HepG2 (cell line): Measurements from ENCODE around the gene THBD.
"Not testable (repeated sequence)": the region's sequence is repeated elsewhere in the genome, so short reads cannot be mapped to it uniquely, and the experiment has no call there.

Experiments
- ATM ChIP-seq: fragments of 450-650 bp; IDR thresholded peaks from 2 replicates; pipeline ENCODE4 v1.7.1; 2017; ENCODE audit warnings: mild to moderate bottlenecking, borderline replicate concordance
- BATF2 ChIP-seq: sonication (generic); formaldehyde crosslinking; IDR thresholded peaks from 2 replicates; pipeline ENCODE4 v1.8.0; 2022; ENCODE audit warnings: mild to moderate bottlenecking, missing genetic modification reagents, moderate library complexity
- ESRRA ChIP-seq: sonication (generic); formaldehyde crosslinking; IDR thresholded peaks from 2 replicates; pipeline ENCODE4 v1.5.1; 2020; ENCODE audit warnings: mild to moderate bottlenecking, low read depth, missing genetic modification reagents
- FOXJ3 ChIP-seq: sonication (generic); formaldehyde crosslinking; IDR thresholded peaks from 2 replicates; pipeline ENCODE4 v1.4.0; 2020; ENCODE audit warnings: missing genetic modification reagents, mild to moderate bottlenecking, borderline replicate concordance
- GTF3A ChIP-seq: sonication (generic); formaldehyde crosslinking; conservative IDR thresholded peaks from 2 replicates; pipeline ENCODE4 v1.4.0; 2020; ENCODE audit warnings: mild to moderate bottlenecking, missing genetic modification reagents
- LCORL ChIP-seq, 2 experiments: fragments of 450-650 bp in 1 of 2; sonication (generic) in 1 of 2; formaldehyde crosslinking in 1 of 2; IDR thresholded peaks; 2 replicates each; pipeline versions ENCODE4 v1.5.0 to v1.6.1; 2017 to 2020; ENCODE audit warnings: antibody characterized with exemption in 1 of 2, missing genetic modification reagents in 1 of 2
- MAZ ChIP-seq, 2 experiments: sonication (generic) in 1 of 2; formaldehyde crosslinking in 1 of 2; IDR thresholded peaks; 2 replicates each; pipeline versions ENCODE4 v1.5.0 to v1.6.1; 2012 to 2020; ENCODE audit warnings: low read depth in 2 of 2, mild to moderate bottlenecking in 2 of 2, borderline replicate concordance in 1 of 2, improper control_type of control experiment in 1 of 2, low read length in 1 of 2, missing genetic modification reagents in 1 of 2, moderate library complexity in 1 of 2
- NR2F2 ChIP-seq: IDR thresholded peaks from 2 replicates; pipeline ENCODE4 v1.6.1; 2012; ENCODE audit warnings: low read depth, inconsistent platforms, borderline replicate concordance
- ONECUT2 ChIP-seq: sonication (generic); formaldehyde crosslinking; IDR thresholded peaks from 2 replicates; pipeline ENCODE4 v1.4.0; 2020; ENCODE audit warnings: missing genetic modification reagents
- RNF2 ChIP-seq: fragments of 450-650 bp; conservative IDR thresholded peaks from 2 replicates; pipeline ENCODE4 v1.6.1; 2016; ENCODE audit warnings: low read depth
- THAP11 ChIP-seq: IDR thresholded peaks from 2 replicates; pipeline ENCODE4 v1.6.1; 2016; ENCODE audit warnings: missing biosample characterization, missing genetic modification reagents
- ZNF441 ChIP-seq: sonication (generic); formaldehyde crosslinking; IDR thresholded peaks from 2 replicates; pipeline ENCODE4 v1.7.0; 2021; ENCODE audit warnings: missing genetic modification reagents, borderline replicate concordance

DNA sequence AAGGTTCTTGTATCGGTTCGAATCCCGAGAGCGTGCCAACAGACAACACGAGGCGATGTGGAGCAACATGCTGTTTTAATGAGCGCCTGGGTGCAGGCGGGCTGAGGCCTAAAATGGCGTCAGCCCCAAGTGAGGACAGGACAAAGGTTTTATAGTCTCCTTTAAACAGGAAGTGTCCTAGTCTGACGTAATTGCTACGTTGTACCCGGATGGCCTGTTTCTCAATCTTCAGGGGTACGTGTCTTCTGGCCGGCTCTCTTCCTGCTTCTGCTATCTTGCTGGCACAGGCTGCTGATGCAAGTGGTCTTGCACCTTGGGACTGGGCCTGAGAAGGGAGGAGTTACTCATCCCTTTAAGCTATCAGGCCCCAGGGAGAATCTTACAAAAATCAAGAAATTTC, 24.0 kb downstream of the THBD start:
- TF ChIP-seq ATM; THAP11 (CRISPR knock-in tag); ZNF441 (CRISPR knock-in tag); FOXJ3; LCORL (IDR thresholded peaks at IDR 0.05); LCORL (CRISPR knock-in tag; IDR thresholded peaks at IDR 0.05); RNF2; ONECUT2 (CRISPR knock-in tag); BATF2 (CRISPR knock-in tag); NR2F2; ESRRA (CRISPR knock-in tag); MAZ (IDR thresholded peaks at IDR 0.05; ENCODE audit: borderline replicate concordance, low read depth, low read length); MAZ (CRISPR knock-in tag; IDR thresholded peaks at IDR 0.05; ENCODE audit: low read depth); GTF3A (CRISPR knock-in tag): not testable (repeated sequence)
